ENCODE results near the gene EPHA5.

EPHA5 gene

GRCh38 chr4:65482410-65482809 is 187.9 kb downstream of the EPHA5 start:
- DNase-seq = no peak

GRCh38 chr4:65472531-65472930 is 197.8 kb downstream of the EPHA5 start:
- DNase-seq = no peak

DNA sequence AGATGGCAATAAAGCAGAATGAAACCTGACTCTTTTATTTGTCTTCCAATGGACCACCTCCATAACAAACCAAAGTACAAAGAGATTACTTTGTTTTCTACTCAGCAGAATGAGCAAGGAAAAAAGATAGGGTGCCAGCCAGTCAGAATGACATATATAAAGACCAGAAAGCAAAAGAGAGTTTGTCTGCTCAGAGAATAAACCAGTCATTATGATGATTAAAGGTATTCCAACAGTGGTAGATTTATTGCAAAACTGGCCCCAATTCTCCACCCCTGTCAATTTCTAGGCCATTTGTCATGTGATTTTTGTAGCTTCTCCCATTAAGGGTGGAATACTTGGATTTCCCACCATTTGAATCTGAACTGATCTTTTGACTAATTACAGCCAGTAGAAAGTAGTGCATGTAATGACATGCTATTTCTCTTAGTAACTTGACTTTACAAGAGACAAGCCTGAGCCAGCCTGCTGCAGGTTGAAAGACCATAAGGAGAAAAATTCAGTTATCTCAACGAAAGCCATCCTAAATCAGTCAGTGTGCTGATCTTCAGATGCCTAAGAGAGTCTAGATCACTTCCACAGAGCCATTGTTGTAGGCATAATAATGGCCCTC is 203.1 kb downstream of the EPHA5 start:
- DNase-seq = no peak

DNA sequence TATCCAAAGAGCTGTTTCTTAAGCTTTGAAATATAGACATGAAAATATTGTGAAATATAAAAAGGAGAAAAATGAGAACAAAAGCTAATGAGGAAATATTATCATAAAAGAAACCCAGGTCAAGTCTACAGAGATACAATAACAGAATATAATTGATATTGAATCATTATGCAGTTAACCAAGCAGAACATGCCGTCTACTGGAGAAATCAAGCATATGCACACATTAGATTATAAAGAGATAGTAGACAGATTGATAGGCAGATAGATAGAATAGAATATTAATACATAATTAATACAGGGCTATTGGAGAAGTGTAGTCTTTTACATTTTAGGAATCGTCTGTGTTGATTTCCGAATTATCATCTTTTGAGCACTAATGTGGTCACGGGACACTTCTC is 208.5 kb downstream of the EPHA5 start:
- no peak for DNase-seq

DNA sequence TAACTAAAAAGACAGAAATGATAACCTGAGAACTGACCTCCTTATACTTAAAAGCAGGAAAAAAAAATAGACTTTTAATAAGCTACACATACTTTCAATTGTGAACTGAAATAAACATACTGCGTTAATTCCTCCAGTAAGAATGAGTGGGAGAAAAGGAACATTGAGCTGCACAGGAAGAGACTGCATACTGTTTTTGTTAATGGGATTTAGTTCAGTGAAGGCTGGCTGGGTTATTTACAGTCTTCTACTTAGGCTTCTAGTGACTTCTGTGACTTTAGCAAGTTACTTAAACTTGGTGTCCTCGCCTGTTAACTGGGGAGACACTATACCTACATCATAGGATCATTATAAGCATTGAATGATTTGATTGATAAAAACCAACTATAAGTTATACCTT is 213.3 kb downstream of the EPHA5 start:
- DNase-seq = no peak

DNA sequence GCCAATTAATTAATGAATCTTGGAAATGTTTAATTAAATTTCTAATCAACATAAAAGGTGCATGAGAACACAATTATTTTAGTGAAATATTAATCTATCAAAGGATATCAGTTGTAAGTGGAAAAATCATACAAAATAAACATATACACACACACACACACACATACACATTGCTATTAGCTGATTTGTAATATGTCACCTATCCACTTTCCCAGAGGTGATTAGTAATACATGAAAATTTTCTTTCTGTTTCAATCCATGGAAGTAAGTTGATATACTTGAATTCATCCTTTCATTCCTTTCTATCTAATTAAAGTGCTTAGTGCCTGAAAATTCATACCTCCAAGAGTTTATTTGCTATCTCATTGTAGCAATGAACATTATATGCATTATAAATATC is 213.7 kb downstream of the EPHA5 start:
- no peak for DNase-seq

DNA sequence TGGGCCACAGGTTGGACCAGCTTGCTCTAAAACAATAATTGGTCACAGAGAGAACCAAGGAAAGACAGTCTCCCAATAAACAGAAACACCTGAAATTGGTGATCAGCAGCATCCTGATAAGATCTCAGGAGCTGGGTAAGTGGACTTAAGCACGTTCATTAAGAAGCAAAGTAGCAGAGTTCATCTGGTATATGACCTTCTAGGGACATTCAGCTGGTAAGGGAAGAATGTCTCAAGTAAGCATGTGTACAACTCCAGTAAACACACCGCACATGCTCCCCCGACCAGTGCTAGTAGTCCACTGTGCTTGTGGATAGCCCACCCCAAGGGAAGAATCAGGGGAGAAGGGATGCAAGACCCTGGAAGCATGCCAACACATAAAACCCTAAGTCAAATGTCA is 216.9 kb downstream of the EPHA5 start:
- DNase-seq = no peak

DNA sequence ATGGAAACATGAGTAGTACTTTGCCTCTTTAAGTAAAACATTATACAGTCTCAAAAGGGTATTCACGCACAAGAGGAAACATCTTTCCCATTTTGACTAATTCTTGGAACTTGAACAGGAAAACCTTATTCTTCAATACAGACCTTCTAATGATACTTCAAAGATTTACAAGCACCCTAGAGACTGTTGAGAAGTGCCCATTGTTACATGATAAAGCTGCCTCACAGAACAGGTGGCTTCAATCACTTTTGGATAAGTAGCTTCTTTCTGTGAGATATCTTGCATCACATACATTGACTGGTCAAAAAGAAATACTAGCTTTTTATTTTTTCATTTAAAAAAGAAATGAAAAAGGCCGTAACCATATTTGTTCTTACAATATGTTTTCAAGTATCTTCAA is 219.4 kb downstream of the EPHA5 start:
- DNase-seq = no peak

- no peak for DNase-seq
Measured at GRCh38 chr4:65437102-65437501, 233.2 kb downstream of the EPHA5 start.

DNA sequence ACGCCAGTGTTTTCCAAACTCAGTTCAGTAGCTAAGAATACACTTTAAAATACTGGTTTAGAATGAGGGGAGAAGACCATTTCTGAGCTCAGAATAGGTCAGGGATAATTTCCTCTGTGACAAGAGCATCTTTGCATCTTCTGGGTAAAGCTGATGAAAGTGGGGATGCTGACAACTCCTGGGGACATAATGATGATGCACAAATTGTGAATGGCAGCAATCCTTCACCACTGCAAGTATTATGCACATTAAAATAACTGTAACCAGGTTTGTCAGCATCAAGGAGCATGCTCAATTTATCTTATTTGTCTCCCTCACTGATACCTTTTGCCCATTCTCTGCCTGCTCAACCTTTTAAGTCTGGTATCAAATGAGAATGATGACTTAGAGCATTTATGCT is 248.2 kb downstream of the EPHA5 start:
- no peak for DNase-seq

GRCh38 chr4:65420036-65420435 is 250.3 kb downstream of the EPHA5 start:
- no peak for DNase-seq

- DNase-seq = no peak
Measured at GRCh38 chr4:65416891-65417290, 253.4 kb downstream of the EPHA5 start.

DNA sequence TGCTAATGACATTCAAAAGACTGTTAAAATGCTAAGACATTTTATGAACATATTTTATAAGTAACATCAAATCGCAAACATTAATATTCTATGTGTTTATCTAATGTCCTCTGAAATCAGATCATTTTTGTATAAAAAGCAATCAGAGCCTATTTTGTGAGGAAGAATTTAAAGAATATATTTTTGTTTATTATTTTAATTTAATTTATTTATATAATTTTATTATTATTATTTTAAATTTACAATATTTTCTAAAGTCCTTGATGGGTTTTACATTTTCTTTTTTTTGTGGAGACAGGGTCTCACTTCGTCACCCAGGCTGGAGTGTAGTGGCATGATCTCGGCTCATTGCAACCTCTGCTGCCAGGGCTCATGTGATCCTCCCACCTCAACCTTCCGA is 262.8 kb downstream of the EPHA5 start:
- no peak for DNase-seq

GRCh38 chr4:65401083-65401482 is 269.2 kb downstream of the EPHA5 start:
- DNase-seq = no peak

DNA sequence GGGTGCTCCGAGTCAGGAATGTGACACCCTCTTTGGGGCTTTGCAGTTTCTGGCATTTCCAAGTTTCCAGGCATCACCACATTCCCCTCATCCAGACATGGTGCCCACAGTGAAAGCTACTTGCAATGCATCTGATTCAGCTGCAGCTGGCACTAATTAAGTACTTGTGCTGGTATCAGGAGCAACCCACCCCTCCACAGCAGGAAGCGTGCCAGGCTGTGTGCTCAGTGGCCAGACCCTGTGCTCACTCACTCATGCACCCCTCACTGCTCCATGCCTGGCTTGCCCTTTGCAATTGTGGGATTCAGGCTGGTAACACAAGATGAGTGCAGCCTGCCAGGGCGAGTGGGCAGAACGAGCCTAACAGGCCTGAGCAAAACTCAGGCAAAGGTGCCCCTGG is 271.2 kb downstream of the EPHA5 start:
- no peak for DNase-seq

DNA sequence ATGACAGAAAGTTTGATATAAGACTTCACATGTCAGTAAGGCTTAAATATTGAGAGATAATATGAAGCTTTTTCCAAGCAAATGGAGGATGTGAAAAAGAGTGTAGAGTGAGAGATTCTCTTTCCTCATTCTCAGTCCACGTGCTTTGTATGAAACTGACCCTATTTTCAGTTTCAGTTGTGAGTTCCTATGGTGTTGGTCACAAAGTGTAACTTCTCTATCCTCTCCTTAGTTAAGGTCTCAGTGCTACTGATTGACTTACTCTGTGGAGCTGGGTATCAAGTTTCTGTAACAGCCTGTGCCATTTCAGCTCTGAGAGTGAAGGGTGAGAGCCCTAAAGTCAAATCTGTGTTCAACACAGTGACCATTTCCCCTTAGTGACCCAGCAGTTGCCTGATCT is 277.2 kb downstream of the EPHA5 start:
- DNase-seq = no peak

DNA sequence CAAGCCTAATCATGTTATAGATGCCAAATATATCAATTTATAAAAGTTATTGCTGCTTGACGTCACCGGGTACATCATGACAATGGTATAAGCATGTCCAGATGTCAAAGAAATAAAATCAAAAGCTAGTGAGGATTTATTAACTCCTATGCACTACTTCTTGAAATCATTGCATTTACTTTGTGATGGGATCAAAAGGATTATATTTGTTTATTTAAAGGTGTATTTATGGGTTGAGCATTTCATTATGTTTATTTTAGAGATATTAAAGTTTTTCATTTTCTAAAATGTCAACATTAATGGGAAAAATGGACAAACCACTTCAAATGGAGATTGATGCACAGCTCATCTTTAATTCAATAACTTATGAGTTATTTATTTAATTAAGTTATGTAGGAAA is 277.8 kb downstream of the EPHA5 start:
- DNase-seq = no peak

DNA sequence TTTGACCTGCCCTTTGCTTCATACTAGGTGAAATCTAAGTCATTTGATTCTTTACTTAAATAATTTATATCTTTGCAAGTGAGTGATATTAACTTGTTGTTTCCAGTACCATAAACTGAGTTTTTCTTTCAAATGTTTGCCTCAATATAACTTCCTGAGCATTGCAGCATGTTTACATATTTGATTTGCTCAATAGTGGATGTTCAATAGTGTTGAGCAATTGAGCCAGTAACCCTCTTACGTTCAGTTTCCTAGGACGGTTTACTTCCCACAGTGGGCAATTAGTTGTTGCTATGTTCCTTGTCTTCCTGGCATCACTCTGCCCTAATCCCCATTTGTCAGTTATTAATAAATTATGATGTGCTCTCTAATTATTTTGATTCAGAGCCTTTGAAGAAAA is 278.5 kb downstream of the EPHA5 start:
- no peak for DNase-seq

GRCh38 chr4:65391382-65391781 is 278.9 kb downstream of the EPHA5 start:
- DNase-seq = no peak

GRCh38 chr4:65386927-65387326 is 283.4 kb downstream of the EPHA5 start:
- DNase-seq = no peak

DNA sequence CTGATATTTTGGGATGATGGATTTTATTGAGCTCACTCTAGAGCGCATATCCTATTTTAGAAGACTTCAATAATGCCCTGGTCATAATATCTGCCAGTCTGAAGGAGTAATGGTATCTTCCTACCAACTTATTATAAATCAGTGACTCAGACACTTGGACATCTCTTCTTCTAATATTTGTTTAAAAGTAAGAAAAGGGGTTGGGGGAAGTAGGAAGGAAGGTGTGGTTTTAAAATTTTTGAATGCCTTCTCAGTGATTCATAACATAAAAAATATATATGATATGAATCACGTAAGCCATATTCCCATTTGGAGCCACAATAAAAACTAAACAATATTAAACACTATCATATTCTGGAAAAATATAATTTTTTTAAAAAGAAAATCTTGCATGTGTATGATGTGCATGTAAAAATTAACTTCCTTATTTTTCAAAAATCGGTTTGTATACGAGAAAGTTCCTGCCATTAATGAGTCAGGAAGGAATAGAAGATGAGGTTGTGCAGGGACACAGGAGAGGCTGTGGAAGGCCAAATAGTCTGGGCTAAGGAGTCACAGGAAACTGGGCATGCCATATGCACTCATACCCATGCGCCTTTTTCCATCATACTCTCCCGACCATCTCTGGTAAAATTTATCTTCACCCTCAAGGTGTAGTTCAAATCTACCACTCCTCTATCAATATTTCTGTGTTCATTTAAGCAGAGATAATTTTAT is 286.5 kb downstream of the EPHA5 start:
- DNase-seq = no peak

- no peak for DNase-seq
Measured at GRCh38 chr4:65381648-65382047, 288.6 kb downstream of the EPHA5 start.

DNA sequence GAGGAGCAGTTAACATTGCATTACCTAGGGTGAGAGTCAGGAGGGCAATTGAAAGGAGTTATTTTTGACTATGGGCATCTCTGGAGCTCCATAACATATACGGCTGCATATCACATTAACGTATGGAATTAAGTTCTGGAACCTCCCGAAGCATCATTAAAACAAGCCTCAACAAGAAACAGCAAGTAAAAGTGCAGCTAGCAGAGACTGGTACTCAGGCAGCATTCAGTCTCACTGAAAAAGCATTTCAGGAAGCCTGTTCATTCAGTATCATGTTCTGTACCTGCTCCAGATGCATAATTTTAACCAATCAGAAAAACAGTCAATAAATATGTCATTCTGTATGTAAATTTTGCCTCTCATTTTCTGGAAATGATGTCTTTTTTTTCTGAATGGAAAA is 299.6 kb downstream of the EPHA5 start:
- DNase-seq = no peak

DNA sequence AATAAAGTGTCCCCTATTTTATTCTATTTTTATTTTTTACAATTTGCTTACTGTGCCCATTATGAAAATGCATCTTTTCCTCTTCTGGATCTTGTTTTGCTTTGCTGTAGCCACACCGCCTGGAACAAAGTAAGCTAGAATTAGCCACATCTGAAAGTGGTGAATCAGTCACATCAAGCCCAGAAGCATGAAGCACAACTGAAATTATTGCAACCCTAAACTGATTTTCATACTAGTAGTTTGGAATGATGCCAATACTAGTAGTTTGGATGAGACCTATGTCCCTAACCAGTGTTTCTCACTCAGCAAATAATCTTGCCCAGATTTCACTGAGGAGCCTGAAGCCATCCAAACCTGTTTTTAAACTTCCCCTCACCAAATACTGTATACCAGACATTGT is 303.0 kb downstream of the EPHA5 start:
- no peak for DNase-seq

GRCh38 chr4:65358914-65359313 is 311.4 kb downstream of the EPHA5 start:
- DNase-seq = no peak
